OCI-LY7 (cell line): ENCODE results near the gene ASCL5. TPM values are rescaled to one million over a fixed set of nuclear protein-coding genes. Genes with fewer than 3 reads are reported as not detected.

Source experiments
- BruUV-seq: library from RNA; stranded (reverse); fragments of 400-500 nt; replicated peaks from 2 replicates; lab custom pipeline; 2021; lab: Mats Ljungman, UMichigan
- CTCF ChIA-PET: fragments of 300-600 bp; sonication (Branson Sonifier 250); formaldehyde crosslinking; loops from one replicate; lab custom pipeline; 2022; ENCODE audit warnings: antibody characterized with exemption; ENCODE audit not compliant: unreplicated experiment; lab: Charles Lee
- POLR2A ChIA-PET: fragments of 300-600 bp; sonication (Branson Sonifier 250); formaldehyde crosslinking; loops from one replicate; lab custom pipeline; 2022; ENCODE audit warnings: antibody characterized with exemption; lab: Charles Lee
- DNase-seq: peaks from one replicate; pipeline ENCODE4 v3.0.0-alpha.2; 2015; ENCODE audit warnings: low spot score
- H2AFZ ChIP-seq: fragments of 200-600 bp; sonication (generic), shearing (Covaris generic); 2 replicates; pipeline ENCODE4 v1.6.1; 2014; ENCODE audit warnings: mild to moderate bottlenecking, antibody characterized with exemption, low read length, moderate library complexity
- H3K27ac ChIP-seq: fragments of 200-600 bp; sonication (generic); 2 replicates; pipeline ENCODE4 v1.5.1; 2014; ENCODE audit warnings: mixed run types, low read depth, mild to moderate bottlenecking, moderate library complexity, low read length, inconsistent platforms; ENCODE audit not compliant: poor library complexity, severe bottlenecking
- H3K36me3 ChIP-seq: fragments of 200-600 bp; sonication (generic); 2 replicates; pipeline ENCODE4 v1.6.1; 2014; ENCODE audit warnings: mild to moderate bottlenecking, antibody characterized with exemption, low read length, moderate library complexity, mixed read lengths; ENCODE audit not compliant: insufficient read depth
- H3K4me1 ChIP-seq: fragments of 200-600 bp; sonication (generic); 2 replicates; pipeline ENCODE4 v1.5.1; 2014; ENCODE audit warnings: mild to moderate bottlenecking, low read length; ENCODE audit not compliant: insufficient read depth, poor library complexity, severe bottlenecking
- H3K4me2 ChIP-seq: fragments of 200-600 bp; sonication (generic); 2 replicates; pipeline ENCODE4 v1.6.1; 2014; ENCODE audit warnings: mild to moderate bottlenecking, low read length
- H3K4me3 ChIP-seq: fragments of 200-600 bp; sonication (generic); 2 replicates; pipeline ENCODE4 v1.5.1; 2014; ENCODE audit warnings: mild to moderate bottlenecking, low read depth, low read length; ENCODE audit not compliant: poor library complexity, severe bottlenecking
- H3K79me2 ChIP-seq: fragments of 200-600 bp; sonication (generic); 2 replicates; pipeline ENCODE4 v1.6.1; 2016; ENCODE audit warnings: low read depth, mild to moderate bottlenecking, low read length, moderate library complexity, mixed read lengths; ENCODE audit not compliant: insufficient read depth
- H3K9me2 ChIP-seq: fragments of 200-600 bp; sonication (generic); 2 replicates; pipeline ENCODE4 v1.6.1; 2016; ENCODE audit warnings: mild to moderate bottlenecking, low read length, mixed read lengths; ENCODE audit not compliant: insufficient read depth
- H3K9me3 ChIP-seq: fragments of 200-600 bp; sonication (generic); 2 replicates; pipeline ENCODE4 v1.6.1; 2014; ENCODE audit warnings: mild to moderate bottlenecking, mixed run types, low read length, mixed read lengths
- H4K20me1 ChIP-seq: fragments of 200-600 bp; sonication (generic); 2 replicates; pipeline ENCODE4 v1.6.1; 2014; ENCODE audit warnings: mild to moderate bottlenecking, antibody characterized with exemption, low read length, moderate library complexity, mixed read lengths; ENCODE audit not compliant: insufficient read depth
- CTCF ChIP-seq: fragments of 200-600 bp; sonication (generic); conservative IDR thresholded peaks from 2 replicates; pipeline ENCODE4 v1.5.1; 2014; ENCODE audit warnings: mild to moderate bottlenecking, antibody characterized with exemption, low read length, moderate library complexity, mixed read lengths
- EZH2phosphoT487 ChIP-seq: fragments of 200-600 bp; sonication (generic); IDR thresholded peaks from 2 replicates; pipeline ENCODE4 v1.6.1; 2018; ENCODE audit warnings: low read depth, borderline replicate concordance, mild to moderate bottlenecking, mixed run types, antibody characterized with exemption, low read length, moderate library complexity, mixed read lengths
- intact Hi-C: fragments of 100-400 bp; cut with micrococcal nuclease; formaldehyde crosslinking; loops from one replicate; pipeline ENCODE4 v1.10.0; 2022; ENCODE audit not compliant: unreplicated experiment
- total RNA-seq, 2 experiments: library from RNA; depleted of rRNA in 1 of 2; stranded (reverse); fragments of >200 nt in 1 of 2; shearing (Covaris generic) in 1 of 2; gene quantifications; 2 replicates each; pipeline ENCODE4 v1.2.3, GENCODE V29; 2014 to 2022

Gene ASCL5
- total RNA-seq, 2 experiments from 2014 or later = not detected

DNA sequence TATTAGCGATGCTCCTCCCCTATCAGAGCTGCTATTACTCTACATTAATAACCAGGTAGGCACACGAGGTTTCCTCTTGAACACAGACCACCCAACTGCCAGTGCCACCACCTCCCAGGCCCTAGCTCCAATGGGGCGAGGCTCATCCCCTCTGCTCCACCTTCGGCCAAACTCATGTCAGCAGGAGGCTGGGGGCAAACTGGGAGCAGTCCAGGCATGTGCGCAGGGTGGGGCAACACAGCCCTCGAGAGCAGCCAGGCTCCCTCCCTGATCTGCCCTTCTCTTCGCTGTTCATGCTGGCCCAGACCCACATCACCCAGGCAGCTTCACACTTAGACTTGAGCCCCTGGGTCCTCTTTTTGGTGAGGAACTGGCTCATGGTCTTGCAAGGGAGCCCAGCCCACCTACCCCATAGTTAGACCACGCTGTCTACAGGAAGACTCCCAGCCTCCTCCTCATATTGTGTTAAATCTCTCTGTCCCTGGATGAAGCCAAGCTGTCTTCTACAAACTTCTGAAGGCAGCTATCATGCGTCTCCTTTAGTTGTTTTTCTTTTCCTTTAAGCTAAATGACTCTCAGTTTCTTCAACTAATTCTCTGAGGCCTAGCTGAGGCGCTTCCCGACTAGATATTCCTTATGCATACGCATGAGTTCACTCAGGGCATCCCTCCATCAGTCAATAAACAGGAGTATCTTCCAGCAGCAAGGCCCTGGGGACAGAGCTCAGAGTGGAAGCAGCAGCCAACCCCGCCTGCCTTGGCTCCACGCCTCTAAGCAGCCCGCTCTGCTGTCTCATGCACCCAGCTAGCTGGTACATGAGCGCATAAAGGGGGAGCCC is 15.2 kb upstream of the ASCL5 start:
- Histone ChIP-seq H4K20me1 (no peaks in the 10 kb centered on the region), H3K9me2 (no peaks in the 10 kb centered on the region), H3K27ac (no peak overlapping the region), H3K4me3 (no peak overlapping the region), H2AFZ (no peak overlapping the region), H3K79me2 (no peaks in the 10 kb centered on the region), H3K4me2 (no peak overlapping the region), H3K4me1 (no peaks in the 10 kb centered on the region), H3K36me3 (peaks cover 30% of the 10 kb centered on the region; the same call in 1 of the 2 replicates), H3K9me3 (no peaks in the 10 kb centered on the region)
- intact Hi-C loops = no loop called here
- TF ChIP-seq CTCF (no peak), EZH2phosphoT487 (no peak)
- no peak for DNase-seq
- CTCF ChIA-PET = interaction anchor here (1.0 kb wide), 1 partner anchor 13 kb away, joined by 5 read pairs; no protein-coding TSS in a partner anchor
- no TSS peak for BruUV-seq
- POLR2A ChIA-PET = no interaction called here

GRCh38 chr1:201141418-201141817 is 14.4 kb upstream of the ASCL5 start:
- no TSS peak for BruUV-seq
- DNase-seq = no peak
- Histone ChIP-seq H3K36me3 (peaks cover 26% of the 10 kb centered on the region; the same call in 1 of the 2 replicates), H3K4me1 (no peaks in the 10 kb centered on the region), H4K20me1 (no peaks in the 10 kb centered on the region), H3K4me3 (no peak overlapping the region), H2AFZ (no peak overlapping the region), H3K9me2 (no peaks in the 10 kb centered on the region), H3K27ac (no peak overlapping the region), H3K4me2 (no peak overlapping the region), H3K79me2 (no peaks in the 10 kb centered on the region), H3K9me3 (no peaks in the 10 kb centered on the region)
- TF ChIP-seq EZH2phosphoT487 = no peak
- no peak for TF ChIP-seq CTCF
- intact Hi-C loops = no loop called here
- ChIA-PET CTCF (interaction anchor here (1.0 kb wide), 1 partner anchor 14 kb away, joined by 5 read pairs; no protein-coding TSS in a partner anchor), POLR2A (no interaction called here)

- no peak for DNase-seq
- no peak overlapping the region for H3K4me2 ChIP-seq
- TF ChIP-seq EZH2phosphoT487 (no peak), CTCF (no peak)
- no peak overlapping the region for H2AFZ ChIP-seq
- no peaks in the 10 kb centered on the region for H4K20me1 ChIP-seq
- no peaks in the 10 kb centered on the region for H3K79me2 ChIP-seq
- H3K9me2 ChIP-seq = no peaks in the 10 kb centered on the region
- H3K9me3 ChIP-seq = no peaks in the 10 kb centered on the region
- ChIA-PET POLR2A (no interaction called here), CTCF (interaction anchor here (1.0 kb wide), 1 partner anchor 15 kb away, joined by 5 read pairs; no protein-coding TSS in a partner anchor)
- H3K4me1 ChIP-seq = no peaks in the 10 kb centered on the region
- no TSS peak for BruUV-seq
- intact Hi-C loops = no loop called here
- H3K27ac ChIP-seq = no peak overlapping the region
- peaks cover 24% of the 10 kb centered on the region; the same call in 1 of the 2 replicates for H3K36me3 ChIP-seq
- H3K4me3 ChIP-seq = no peak overlapping the region
Measured at GRCh38 chr1:201140941-201141260, 13.9 kb upstream of the ASCL5 start.
